A172 (cell line): ENCODE data around the gene SEMA3G. TPM values are rescaled to one million over a fixed set of nuclear protein-coding genes. Genes with fewer than 3 reads are reported as not detected.
A peak's percentile ranks its signal among the peaks of the same experiment; 100 is the strongest.

ENCODE experiments used
- DNase-seq: peaks from one replicate; pipeline ENCODE4 v3.0.0-alpha.2; 2015; ENCODE audit warnings: low spot score
- total RNA-seq: library from RNA; depleted of rRNA; stranded (reverse); fragments of >200 nt; shearing (Covaris generic); gene quantifications from 2 replicates; pipeline ENCODE4 v1.2.3, GENCODE V29; 2014; rRNA removed

Gene SEMA3G
- total RNA-seq, result 0.05 and 0.07 TPM in 2 replicates

DNA sequence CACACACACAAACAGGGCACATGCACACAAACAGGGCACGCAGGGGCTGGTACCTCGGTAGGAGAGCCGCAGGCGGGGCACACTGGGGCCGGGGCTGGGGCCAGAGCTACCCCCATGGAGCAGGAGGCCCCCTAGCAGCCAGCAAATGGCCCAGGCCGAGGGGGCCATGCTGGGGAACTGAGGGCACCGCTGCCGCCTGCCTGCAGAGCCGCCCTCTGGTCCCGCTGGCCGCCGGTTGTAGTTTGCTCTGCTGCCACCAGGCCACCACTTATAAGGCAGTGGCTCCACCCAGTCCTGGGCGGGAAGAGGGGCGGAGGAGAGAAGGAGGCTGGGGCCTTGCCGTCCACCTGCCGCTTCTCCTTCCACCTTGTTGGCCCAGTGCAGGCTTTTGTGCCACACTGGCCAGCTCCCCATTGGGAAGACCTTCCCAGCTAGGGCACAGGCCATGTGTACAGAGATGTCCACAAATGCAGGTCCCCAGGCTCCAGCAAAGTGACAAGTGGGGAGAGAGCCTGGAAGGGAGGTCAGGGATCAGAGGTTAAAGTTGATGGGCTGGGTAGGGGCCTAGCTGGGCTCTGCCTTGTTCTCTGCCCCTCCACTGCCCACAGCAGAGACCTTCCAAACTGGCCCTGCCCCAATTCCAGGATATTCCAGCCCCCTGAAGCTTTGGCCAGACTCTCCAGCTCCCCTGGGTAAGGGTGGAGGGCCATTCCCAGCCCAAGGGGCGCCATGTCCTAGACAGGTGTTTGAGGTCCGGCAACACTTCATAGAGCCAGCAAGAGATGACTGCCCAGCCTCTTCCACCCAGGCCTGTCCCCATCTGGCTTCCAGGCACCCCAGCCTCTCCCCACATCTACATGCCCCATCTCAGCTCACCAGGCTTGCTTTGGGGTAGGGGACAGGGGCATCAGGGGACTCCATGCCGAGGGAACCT, at the start of gene SEMA3G:
SEMA3G (minus strand) TSS at position 244 of the 934 bp plus-strand sequence; CDS start at position 168, 76 bp downstream.
- peak; percentile 35 for DNase-seq

DNA sequence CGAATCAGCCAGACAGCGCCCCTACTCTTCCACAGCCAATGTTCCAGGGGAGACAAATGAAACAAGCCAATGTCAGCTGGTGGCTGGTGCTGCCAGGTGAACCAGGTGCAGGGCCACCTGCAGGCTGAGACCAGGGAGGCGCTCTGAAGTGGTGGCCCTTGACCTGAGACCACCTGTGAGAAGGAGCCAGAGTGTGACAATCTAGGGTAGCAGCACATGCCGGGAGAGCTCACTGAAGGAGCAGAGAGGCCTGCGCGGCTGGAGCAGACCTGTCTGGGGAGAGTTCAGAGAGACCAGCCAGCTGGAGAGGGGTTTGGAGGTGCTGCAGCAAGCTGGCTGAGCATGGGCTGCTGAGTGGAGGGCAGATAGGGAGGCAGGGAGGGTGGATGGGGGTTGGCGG, 49.5 kb upstream of the SEMA3G start:
- DNase-seq, result no peak

DNA sequence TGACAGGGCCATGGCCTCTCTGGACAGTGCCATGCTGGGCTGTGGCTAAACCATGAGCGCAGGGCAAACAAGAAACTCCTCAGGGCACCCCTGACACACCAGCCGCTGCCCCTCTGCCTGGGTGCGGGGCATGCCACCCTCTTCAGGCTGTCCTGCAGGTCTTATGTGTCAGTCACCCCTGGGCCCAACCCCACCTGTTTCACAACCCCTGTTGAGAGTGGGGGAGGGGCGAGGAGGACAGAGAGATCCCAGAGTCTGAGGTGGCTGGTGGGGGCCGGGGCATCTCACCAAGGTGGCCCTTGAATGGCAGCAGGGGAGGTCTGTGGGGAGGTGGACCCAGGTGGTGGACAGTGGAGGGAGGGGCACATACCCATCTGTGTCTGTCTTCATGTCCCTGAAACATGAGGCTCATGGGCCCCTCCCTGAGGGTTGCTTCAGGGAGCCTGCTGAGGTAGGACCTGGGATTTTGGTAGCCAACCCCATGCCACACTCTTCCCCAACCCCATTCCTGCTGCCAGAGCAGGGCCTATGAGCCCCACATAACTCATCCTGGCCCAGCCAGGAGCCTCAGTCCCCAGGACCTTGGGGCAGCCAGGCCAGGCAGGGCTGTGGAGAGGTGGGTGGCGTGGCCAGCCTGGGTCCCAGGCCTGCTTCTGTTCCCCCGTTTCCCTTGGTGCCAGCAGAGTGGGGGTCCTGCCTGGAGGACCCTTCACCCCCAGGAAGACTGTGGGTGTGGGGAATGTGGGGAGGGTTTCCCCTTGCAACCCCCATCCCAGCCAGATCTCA, 48.5 kb upstream of the SEMA3G start:
- DNase-seq, result no peak

DNA sequence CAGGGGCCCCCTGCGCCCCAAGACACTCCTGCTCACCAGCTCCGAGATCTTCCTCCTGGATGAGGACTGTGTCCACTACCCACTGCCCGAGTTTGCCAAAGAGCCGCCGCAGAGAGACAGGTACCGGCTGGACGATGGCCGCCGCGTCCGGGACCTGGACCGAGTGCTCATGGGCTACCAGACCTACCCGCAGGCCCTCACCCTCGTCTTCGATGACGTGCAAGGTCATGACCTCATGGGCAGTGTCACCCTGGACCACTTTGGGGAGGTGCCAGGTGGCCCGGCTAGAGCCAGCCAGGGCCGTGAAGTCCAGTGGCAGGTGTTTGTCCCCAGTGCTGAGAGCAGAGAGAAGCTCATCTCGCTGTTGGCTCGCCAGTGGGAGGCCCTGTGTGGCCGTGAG, 47.2 kb upstream of the SEMA3G start:
- DNase-seq, result no peak

DNA sequence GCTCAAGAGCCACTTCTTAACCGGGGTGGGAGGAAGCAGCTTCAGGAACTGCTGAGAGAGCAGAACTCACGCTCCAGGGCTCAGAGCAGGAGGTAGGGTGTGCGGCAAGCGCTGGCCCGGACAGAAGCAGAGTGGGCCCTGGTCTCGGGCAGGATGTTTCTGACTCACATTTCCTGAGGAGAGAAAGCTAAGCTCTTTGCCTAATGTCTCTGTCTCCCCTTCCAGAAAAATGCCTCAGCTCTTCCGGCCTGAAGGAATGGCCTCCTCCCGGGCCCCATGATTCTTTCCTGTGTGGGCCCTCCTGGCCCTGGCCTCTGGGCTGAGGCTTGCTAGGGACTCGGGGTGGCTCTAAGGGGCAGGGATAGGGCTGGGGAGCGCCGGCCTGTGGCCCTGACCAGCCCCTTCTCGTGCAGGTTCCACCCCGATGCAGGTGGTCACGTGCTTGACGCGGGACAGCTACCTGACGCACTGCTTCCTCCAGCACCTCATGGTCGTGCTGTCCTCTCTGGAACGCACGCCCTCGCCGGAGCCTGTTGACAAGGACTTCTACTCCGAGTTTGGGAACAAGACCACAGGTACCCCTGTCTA, 46.1 kb upstream of the SEMA3G start:
- peak; percentile 22 for DNase-seq

DNA sequence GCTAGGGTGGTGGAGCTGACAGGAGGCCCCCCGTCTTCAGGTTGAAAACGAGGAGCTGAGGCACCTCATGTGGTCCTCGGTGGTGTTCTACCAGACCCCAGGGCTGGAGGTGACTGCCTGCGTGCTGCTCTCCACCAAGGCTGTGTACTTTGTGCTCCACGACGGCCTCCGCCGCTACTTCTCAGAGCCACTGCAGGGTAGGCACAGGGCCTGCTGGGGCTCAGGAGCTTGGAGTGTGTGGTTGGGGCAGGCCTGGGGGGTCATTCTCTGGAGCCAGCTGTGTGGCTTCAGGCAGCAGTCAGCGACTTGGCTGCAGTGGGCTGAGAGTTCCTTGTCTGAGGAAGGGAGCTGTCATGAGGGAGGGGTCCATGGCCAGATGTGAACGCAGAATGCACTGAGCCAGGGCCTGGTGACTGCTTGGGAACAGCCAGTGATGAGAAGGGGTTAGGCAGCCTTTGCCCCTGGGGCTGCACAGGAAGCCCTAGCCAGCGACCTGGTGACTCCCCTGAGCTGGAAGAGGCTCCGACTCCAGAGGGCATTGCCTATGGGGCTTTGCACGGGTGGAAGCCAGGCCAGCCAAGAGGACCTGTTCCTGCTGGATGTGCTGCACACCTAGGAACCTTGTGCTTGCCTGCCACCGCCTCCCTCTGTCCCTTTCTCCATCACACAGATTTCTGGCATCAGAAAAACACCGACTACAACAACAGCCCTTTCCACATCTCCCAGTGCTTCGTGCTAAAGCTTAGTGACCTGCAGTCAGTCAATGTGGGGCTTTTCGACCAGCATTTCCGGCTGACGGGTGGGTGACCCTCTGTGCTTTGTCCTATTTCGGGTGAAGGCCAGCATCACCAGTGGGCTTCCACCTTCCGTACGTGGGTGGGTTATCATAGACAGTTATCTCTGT, 45.4 kb upstream of the SEMA3G start:
- no peak for DNase-seq

DNA sequence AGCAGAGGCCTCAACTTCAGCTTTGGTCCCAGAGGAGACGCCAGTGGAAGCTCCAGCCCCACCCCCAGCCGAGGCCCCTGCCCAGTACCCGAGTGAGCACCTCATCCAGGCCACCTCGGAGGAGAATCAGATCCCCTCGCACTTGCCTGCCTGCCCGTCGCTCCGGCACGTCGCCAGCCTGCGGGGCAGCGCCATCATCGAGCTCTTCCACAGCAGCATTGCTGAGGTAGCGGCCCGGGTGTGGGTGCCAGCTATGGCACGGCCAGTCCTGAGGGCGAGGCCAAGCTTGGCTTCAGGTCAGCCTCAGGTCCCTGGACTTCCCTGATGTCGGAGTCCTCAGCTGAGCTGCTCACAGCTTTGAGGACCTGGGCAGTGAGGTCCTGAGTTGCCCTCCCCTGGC, 44.5 kb upstream of the SEMA3G start:
- DNase-seq, result no peak

DNA sequence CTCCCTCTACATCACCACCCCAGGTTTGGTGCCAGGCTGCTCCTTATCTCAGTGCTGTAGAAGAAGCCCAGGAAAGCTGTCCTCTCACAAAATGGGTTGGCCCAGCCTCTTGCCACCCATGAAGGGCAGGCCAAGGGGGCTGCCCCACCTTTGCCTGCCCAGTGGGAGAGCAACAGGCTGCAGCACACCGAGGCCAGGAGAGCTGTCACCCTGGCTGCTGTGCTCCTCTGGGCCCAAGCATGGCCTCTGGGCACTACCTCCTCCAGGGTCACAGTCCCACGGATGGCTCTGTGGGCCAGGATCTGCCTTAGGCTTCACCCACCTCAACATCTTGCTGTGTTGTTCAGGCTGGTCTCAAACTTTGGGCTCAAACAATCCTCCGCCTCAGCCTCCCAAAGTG, 43.8 kb upstream of the SEMA3G start:
- DNase-seq, result no peak

DNA sequence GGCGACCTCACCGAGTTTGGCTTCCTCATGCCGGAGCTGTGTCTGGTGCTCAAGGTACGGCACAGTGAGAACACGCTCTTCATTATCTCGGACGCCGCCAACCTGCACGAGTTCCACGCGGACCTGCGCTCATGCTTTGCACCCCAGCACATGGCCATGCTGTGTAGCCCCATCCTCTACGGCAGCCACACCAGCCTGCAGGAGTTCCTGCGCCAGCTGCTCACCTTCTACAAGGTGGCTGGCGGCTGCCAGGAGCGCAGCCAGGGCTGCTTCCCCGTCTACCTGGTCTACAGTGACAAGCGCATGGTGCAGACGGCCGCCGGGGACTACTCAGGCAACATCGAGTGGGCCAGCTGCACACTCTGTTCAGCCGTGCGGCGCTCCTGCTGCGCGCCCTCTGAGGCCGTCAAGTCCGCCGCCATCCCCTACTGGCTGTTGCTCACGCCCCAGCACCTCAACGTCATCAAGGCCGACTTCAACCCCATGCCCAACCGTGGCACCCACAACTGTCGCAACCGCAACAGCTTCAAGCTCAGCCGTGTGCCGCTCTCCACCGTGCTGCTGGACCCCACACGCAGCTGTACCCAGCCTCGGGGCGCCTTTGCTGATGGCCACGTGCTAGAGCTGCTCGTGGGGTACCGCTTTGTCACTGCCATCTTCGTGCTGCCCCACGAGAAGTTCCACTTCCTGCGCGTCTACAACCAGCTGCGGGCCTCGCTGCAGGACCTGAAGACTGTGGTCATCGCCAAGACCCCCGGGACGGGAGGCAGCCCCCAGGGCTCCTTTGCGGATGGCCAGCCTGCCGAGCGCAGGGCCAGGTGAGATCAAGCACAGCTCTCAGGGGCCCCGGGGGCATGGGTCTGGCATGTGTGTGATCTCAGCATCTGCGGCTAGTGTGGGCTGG, 43.1 kb upstream of the SEMA3G start:
- no peak for DNase-seq

DNA sequence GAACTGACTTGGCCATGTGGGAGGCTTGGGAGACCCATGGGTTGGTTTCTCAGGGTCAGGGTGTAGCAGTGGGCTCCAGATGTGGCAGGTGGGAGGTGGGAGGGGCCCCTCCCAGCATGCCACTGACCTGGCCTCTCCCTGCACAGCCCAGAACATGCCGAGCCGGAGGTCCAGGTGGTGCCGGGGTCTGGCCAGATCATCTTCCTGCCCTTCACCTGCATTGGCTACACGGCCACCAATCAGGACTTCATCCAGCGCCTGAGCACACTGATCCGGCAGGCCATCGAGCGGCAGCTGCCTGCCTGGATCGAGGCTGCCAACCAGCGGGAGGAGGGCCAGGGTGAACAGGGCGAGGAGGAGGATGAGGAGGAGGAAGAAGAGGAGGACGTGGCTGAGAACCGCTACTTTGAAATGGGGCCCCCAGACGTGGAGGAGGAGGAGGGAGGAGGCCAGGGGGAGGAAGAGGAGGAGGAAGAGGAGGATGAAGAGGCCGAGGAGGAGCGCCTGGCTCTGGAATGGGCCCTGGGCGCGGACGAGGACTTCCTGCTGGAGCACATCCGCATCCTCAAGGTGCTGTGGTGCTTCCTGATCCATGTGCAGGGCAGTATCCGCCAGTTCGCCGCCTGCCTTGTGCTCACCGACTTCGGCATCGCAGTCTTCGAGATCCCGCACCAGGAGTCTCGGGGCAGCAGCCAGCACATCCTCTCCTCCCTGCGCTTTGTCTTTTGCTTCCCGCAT, 42.3 kb upstream of the SEMA3G start:
- DNase-seq, result no peak

DNA sequence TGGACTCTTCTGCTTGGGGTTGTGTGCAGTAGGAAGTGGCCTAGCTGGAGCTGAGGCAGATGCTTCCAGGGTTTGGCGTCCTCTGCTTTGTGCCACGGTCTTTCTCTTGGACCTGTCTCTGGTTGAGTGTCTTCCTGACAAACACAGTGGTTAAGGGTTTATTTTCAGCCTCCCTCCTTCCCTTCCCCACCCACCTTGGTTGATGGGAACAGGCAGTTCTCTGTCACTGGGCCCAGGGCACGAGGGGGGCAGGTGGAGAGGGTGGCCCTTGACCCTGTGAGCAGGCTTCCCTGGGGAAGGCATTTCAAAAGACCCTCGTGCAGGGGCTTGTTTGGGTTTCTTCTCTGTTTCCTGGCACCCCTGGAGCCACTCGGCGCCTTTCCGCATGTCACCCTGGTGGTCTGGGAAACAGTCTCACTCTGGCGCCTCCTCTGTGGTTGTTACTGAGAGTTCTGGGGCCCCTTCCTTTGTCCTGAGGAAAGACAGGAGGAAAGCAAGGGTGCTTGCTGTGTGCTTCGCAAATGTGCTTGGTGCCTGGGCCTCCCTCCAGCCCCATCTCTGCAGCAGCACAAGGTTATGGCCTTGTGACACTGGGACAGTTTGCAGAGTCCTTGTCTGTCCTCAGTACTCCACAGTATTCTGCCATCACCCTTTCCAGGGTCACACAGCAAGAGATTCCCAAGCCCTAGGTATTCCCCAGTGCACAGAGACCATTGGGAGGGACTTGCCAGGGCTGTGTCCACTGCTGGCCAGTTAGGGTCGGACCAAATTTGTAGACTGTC, 40.0 kb upstream of the SEMA3G start:
- no peak for DNase-seq

DNA sequence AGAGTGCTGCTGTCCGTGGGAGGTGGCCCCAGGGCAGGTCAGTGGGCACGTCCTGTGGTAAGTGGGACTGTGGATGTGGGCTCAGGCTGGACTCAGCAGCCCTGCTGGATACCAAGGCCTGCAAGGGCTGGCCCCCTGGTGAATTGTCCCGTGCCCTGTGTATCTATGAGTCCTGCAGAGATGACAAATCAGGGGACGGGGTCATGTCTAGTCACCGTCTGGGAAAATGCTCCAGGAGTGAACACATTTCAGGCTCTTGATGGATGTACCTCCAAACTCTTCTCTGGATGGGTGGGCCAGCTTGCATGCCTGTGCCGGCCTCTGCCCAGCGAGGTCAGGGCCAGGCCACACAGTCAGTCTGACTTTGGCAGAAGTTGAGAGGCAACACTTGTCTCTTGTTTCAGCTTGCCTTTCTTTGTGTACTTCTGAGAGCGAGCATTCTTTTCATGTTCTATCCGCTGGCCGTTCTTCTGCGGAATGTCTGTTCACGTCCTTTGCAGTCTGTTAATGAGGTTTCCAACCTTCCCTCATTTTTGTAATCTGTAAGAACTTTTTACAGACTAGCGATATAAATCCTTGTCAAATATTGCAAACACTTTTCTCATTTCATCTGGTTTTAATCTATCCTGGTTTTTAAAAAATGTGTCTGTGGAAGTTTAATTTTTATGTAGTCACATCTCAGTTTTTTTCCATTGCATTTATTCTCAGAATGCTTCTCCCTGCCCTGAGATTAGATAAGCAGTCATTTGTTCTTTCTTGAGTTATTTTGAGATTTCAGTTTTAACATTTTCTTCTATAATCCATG, 38.9 kb upstream of the SEMA3G start:
- DNase-seq, result no peak

DNA sequence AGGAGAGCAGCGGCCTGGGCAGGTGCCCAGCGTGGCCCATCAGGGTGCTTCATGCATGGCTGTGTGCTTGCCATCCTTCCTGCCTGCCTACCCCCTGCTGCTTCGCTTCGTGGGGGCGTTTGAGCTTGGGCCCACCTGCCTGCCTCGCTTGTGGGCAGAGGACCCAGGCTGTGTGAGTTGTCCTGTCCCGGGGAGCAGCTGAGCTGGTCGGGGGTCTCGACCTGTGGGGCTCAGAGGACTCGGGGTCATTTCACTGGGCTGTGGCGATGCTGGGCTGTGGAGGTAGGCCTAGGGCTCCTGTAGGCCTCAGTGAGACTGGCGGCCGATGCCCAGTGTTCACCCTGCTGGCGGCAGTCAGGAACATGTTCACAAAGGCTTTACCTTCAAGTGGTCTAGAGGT, 38.2 kb upstream of the SEMA3G start:
- no peak for DNase-seq

DNA sequence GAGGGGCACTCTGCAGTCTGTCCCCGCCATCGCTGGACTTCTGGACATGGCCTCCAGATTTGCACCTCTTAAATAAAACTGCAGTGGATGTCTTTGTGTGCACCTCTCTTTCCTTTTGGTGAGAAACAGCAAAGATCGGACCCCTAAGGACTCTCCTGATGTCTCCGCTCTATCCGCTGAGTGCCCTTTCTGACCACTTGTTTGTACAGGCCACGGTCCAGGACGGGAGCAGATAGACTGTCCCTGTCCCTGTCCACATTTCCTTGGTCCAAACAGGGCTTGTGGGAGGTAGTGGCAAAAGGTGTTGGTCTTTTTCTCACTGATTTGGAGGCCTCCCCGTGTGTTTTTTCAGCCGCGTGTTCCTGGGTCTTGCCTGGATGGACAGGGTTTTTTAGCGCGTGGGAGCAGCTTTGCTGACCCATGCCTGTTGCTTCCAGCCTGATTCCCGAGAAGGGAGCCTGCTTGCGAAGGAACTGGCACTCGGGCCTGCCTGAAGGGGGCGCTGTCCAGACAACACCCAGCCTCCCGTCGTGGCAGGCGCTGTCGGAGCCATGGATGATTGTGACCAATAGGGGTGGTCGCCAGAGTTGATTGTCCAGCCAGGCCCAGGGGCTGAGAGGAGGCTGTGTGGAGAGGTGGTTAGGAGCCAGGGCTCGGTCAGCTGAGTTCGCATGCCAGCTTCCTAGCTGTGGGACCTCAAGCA, 37.1 kb upstream of the SEMA3G start:
- DNase-seq, result no peak

DNA sequence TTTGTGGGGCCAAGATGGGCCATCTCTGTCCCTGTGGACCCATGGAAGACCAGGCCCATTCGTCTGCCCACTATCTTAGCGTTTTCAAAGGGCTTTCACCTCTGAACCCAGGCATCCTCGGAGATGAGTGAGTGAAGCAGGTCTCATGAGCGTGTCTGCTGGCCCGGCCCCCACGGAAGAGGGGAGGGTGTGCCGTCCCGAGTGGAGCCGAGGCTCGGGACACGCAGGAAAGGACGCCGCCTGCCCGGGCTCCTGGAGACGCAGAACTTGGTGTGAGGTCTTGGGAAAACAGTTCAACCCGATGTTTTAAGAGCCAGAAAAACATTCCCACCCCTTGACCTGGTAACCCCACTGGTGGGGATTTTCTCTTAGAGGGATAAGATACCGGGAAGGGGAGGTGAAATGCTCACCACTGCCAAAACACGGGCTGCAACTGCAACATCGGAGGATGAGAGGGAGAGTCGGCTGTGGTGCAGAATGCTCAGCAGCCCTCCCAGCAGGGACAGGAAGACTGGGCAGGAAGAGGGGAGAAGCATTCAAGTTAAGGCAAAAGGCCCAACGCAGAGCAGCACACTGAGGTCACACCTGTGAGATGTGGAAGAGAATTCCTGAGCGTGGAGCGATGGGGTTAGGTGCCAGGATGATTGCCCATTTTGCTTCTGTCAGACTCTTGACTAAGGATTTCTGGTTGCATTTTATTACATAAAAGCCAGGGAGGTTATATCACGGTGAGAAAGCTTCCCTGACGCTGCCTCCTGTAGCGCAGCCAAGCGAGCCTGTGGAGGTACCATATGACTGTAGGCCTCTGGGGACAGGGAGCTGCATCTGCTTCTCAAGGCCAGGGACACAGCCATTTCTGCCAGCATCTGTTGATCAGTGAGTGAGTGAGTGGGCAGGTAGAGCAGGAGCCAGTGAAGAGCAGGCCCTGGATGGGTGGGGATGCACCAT, 36.1 kb upstream of the SEMA3G start:
- no peak for DNase-seq
